Small intestine (tissue), 7 donors: ENCODE results near the gene ZNF541. TPM values are rescaled to one million over a fixed set of nuclear protein-coding genes. Genes with fewer than 3 reads are reported as not detected.
"Not testable (repeated sequence)": the region's sequence is repeated elsewhere in the genome, so short reads cannot be mapped to it uniquely, and the experiment has no call there.

Source experiments
- DNase-seq, 2 donors: peaks; one replicate each; pipeline versions ENCODE4 v3.0.0 to v3.0.0-alpha.2; 2013
- FAIRE-seq: peaks from 2 replicates; lab custom pipeline; 2012; peaks lifted over from hg19 to GRCh38; lab: Jason Lieb, UNC
- H3K27ac ChIP-seq, 3 donors: one replicate each; pipeline ENCODE4 v1.5.1; 2013; ENCODE audit warnings: low read length in 2 of 3, mild to moderate bottlenecking in 2 of 3, control low read depth in 1 of 3, inconsistent platforms in 1 of 3, low read depth in 1 of 3, moderate library complexity in 1 of 3
- H3K27me3 ChIP-seq, 3 donors: one replicate each; pipeline ENCODE4 v1.6.1; 2013; ENCODE audit warnings: low read length in 3 of 3, inconsistent platforms in 1 of 3; ENCODE audit not compliant: control insufficient read depth in 3 of 3, insufficient read depth in 3 of 3
- H3K36me3 ChIP-seq, 3 donors: one replicate each; pipeline ENCODE4 v1.6.1; 2013; ENCODE audit warnings: low read length in 3 of 3, inconsistent platforms in 1 of 3, low read depth in 1 of 3, mild to moderate bottlenecking in 1 of 3, moderate library complexity in 1 of 3; ENCODE audit not compliant: control insufficient read depth in 3 of 3, insufficient read depth in 2 of 3
- H3K4me1 ChIP-seq, 3 donors: one replicate each; pipeline ENCODE4 v1.6.1; 2013; ENCODE audit warnings: low read length in 2 of 3, inconsistent platforms in 1 of 3, low read depth in 1 of 3, mild to moderate bottlenecking in 1 of 3, moderate library complexity in 1 of 3; ENCODE audit not compliant: control insufficient read depth in 3 of 3, insufficient read depth in 2 of 3
- H3K4me3 ChIP-seq, 3 donors: one replicate each; pipeline ENCODE4 v1.5.1; 2013; ENCODE audit warnings: low read length in 3 of 3, control low read depth in 1 of 3, inconsistent platforms in 1 of 3, low read depth in 1 of 3, mild to moderate bottlenecking in 1 of 3, moderate library complexity in 1 of 3
- H3K9me3 ChIP-seq, 2 donors: one replicate each; pipeline ENCODE4 v1.6.1; 2013; ENCODE audit warnings: low read depth in 1 of 2, low read length in 1 of 2; ENCODE audit not compliant: control insufficient read depth in 2 of 2, insufficient read depth in 1 of 2
- WGBS, 3 donors: extraction: QIAGEN DNeasy Blood & Tissue Kit; methylation state at CpG; one replicate each; pipeline ENCODE4 v1.1.7; 2013; 5-methylcytosine and 5-hydroxymethylcytosine counted together
- polyA plus RNA-seq, 4 donors: library from polyadenylated mRNA; stranded (reverse) in 3 of 4; unstranded in 1 of 4; fragments of 200-250 nt in 3 of 4; fragments of 120-200 nt in 1 of 4; gene quantifications; one replicate each; pipeline versions ENCODE4 v1.2.1 to v1.2.3, GENCODE V29; 2013
- donor health status: healthy with polysubstance abuse.
- donor health status: control.
- donor health status: control.
- donor health status: Bipolar disorder and iron deficiency.
- donor health status: healthy.

Gene ZNF541
- polyA plus RNA-seq, 4 donors, result 0.10 to 0.30 TPM; not detected in 2

DNA sequence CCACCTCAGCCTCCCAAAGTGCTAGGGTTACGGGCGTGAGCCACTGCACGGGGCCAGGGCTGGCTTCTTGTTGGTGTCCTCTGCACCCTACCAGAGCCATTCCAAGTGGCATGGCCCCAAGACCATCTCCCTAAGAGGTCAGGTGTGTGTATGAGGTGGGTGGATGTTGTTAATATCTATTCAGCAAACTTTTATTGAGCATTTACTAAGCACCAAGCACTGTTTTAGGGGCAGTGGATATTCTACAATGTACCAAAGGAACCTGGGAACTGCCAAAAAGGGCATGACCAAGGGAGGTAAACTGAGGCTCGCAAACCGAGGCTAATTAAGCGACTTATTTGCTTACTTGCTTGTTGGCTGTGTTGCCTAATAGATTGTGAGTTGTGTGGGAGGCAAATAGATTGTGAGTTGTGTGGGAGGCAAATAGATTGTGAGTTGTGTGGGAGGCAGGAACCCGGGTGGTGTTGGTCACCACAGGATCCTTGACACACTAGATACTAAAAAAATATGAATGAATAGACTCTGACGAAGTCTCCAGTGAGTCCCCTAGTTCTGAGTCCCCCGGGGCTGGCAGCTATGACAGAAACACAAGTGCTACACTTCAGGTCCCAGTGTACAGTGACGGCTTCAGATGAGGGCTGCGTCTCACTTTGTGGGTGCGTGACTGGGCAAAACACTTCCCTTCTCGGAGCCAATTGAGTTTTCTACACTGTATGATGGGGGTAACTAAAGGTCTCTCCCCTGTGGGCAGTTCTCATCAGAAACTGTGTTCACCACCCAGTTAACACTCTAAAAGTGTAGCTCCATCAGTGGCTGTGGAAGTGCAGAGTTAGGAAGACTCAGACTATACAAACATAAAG, 31.0 kb upstream of the ZNF541 start:
- H3K27ac ChIP-seq, result no peak overlapping the region
- 52 to 55% (median 52%) methylated on average over 13 of the region's 13 CpGs for WGBS, 3 donors
- no peak for FAIRE-seq

DNA sequence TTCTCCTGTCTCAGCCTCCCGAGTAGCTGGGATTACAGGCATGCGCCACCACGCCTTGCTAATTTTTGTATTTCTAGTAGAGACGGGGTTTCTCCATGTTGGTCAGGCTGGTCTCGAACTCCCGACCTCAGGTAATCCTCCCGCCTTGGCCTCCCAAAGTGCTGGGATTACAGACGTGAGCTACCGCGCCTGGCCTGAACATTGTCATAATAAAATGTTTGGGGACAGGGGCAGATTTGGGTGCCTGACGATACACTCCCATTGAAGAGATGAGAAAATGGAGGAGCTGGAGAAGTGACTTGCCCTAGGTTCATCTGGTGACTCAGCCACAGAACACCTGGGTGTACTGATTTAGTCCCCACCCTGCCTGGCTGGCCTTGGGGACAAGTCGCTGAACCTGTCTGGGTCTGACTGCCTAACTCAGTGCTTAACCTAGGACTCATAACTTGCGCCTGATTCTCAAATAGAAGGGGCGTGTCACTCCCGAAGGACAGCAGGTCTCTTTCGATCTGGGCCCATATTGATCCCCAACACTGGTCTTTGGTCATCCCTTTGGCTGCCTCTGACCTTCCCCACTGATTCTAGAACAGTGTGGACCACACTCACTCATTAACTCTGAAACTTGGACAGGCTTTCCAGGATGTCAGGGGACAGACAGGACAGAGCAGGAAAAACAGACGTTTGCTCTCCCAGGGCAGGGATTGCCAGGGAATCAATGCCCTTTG, 28.4 kb upstream of the ZNF541 start:
- DNase-seq (peak; percentile 54 to 96), FAIRE-seq (no peak)
- H3K4me1 ChIP-seq, result peaks cover 0 to 10% (median 0%) of the 10 kb centered on the region in 3 donors
- no peaks in the 10 kb centered on the region for H3K27me3 ChIP-seq
- H3K9me3 ChIP-seq, result no peaks in the 10 kb centered on the region
- H3K4me3 ChIP-seq, result peak overlapping the region in 2 of 3 donors; percentile 57 to 61
- peak overlapping the region in 2 of 3 donors; percentile 96 for H3K27ac ChIP-seq
- H3K36me3 ChIP-seq, result no peaks in the 10 kb centered on the region
- WGBS, 3 donors, result 13 to 56% (median 35%) methylated on average over 17 of the region's 17 CpGs

More for the DNA sequence above, 31.0 kb upstream of the ZNF541 start:
- H3K9me3 ChIP-seq, result no peaks in the 10 kb centered on the region
- no peak for DNase-seq
- no peaks in the 10 kb centered on the region for H3K27me3 ChIP-seq
- no peaks in the 10 kb centered on the region for H3K36me3 ChIP-seq
- H3K4me3 ChIP-seq, result no peak overlapping the region
- H3K4me1 ChIP-seq, result peaks cover 0 to 9% (median 0%) of the 10 kb centered on the region in 3 donors

DNA sequence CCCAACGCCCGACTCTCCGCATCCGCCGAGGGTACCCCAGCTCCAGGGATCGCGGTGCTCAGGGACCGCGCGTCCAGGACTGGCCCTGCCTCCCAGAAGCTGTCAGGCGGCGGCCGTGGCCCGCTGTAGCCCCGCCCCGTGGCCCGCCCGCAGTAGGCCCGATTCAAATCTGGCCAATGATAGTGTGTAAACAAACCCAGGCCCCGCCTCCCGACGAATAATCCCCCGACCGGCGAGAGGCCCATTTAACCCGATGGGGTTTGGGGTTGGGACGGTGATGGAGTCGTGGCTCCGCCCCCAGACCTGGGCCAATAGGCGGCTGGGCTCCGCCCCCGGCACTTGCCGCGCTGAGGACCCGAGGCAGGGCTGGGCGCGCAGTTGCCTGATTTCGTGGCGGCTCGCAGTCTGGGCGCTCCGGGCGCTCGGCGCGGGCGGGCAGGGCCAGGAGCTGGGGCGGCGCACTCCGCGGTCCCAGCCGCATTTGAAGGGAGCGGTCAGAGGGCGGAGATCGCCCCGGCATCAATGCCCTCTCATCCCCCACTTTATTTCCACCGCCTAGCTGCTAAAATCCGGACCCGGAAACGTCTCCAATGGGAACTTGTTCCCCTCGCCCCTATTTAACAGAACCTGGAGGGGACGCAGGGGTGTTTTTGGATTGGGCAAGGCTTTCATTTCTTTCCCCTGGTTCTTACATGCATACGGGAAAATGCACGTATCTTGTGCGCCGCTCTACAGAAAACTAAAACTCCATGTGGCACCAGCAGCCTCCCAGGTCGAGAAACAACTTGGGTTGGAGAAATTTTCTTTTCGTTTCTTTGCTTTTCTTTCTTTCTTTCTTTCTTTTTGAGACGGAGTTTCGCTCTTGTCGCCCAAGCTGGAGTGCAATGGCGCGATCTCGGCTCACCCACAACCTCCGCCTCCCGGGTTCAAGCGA, 27.6 kb upstream of the ZNF541 start:
- peak overlapping the region; percentile 78 to 96 (median 96) for H3K27ac ChIP-seq
- H3K36me3 ChIP-seq, result no peaks in the 10 kb centered on the region
- H3K4me3 ChIP-seq, result peak overlapping the region; percentile 20 to 61 (median 57)
- no peaks in the 10 kb centered on the region for H3K9me3 ChIP-seq
- FAIRE-seq (no peak), DNase-seq (peak; percentile 99 to 100)
- peaks cover 0 to 10% (median 0%) of the 10 kb centered on the region in 3 donors for H3K4me1 ChIP-seq
- WGBS, 3 donors, result 2 to 3% (median 2%) methylated on average over 65 to 77 of the region's 77 CpGs
- no peaks in the 10 kb centered on the region for H3K27me3 ChIP-seq

DNA sequence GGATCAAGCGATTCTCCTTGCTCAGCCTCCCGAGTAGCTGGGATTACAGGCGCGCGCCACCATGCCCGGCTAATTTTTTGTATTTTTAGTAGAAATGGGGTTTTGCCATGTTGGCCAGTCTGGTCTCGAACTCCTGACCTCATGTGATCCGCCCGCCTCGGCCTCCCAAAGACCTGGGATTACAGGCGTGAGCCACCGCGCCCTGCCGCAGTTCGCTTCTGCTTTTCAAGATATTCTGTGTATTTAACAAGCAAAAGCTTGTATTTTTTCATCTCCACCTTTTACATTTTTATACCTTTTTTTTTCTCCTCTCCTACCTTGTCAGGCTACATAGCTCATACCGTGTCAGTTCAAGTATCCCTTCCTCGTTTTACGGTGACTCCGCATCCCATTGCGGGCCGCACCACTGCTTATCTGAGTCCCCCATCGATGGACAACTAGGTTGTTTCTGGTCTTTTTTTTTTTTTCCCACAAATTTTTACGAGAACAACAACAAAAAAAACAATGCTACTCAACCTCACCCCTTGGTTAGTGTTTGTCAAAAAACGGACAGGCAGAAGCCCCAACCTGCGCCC, 26.8 kb upstream of the ZNF541 start:
- not testable (repeated sequence) for DNase-seq, H3K4me1 ChIP-seq, H3K9me3 ChIP-seq, H3K27me3 ChIP-seq, H3K36me3 ChIP-seq, FAIRE-seq
- H3K27ac ChIP-seq, result peak overlapping the region; percentile 43 to 86 (median 78)
- 37 to 40% (median 40%) methylated on average over 25 of the region's 25 CpGs for WGBS, 3 donors
- peak overlapping the region in 2 of 3 donors; percentile 14 to 54 for H3K4me3 ChIP-seq

DNA sequence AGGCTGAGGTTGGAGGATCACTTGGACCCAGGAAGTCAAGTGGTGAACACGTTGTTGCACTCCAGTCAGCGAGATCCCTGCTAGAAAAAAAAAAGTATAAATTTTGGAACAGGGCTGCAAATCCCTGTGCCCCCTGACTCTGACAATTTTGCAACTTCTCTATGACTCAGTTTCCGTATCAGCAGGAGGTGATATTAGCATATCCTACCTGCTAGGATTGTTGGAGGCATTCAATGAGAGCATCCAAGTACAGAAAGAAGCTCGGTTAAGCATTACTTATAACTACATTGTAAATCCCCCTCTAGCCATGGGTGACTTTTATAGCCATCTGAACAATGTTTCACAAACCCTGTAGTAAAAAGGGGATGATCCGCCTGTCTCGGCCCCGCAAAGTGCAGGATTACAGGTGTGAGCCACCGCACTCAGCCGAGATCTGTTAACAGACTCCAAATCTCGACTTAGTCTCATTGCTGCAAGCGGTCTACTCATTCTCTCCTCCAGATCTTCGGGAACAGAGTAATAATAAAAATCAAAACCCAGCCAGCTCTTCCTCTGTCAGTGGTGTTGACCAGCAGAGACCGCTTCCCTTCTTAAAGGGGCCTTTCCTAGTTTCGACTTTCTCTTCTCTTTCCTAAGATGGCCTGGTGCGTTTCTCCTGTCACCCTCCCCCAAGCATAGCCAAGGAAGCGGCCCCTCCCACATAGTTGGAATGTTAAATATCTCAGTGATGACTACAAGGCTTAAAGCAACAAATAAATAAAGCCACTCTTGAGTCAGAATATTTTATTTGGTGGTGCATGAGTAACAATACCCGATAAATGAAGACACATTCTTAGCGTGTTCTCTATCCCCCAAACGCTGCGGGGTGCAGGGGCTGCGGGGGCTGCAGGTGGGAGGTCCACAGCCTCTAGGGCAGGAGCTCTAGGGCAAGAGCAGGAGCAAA, 25.7 kb upstream of the ZNF541 start:
- Histone ChIP-seq H3K9me3 (no peaks in the 10 kb centered on the region), H3K4me3 (peak overlapping the region in 1 of 3 donors; percentile 25), H3K36me3 (no peaks in the 10 kb centered on the region), H3K27ac (peak overlapping the region in 2 of 3 donors; percentile 40 to 73), H3K27me3 (no peaks in the 10 kb centered on the region), H3K4me1 (peaks cover 0 to 10% (median 0%) of the 10 kb centered on the region in 3 donors)
- FAIRE-seq (no peak), DNase-seq (peak; percentile 27 to 58)
- 28 to 46% (median 41%) methylated on average over 21 of the region's 21 CpGs for WGBS, 3 donors

DNA sequence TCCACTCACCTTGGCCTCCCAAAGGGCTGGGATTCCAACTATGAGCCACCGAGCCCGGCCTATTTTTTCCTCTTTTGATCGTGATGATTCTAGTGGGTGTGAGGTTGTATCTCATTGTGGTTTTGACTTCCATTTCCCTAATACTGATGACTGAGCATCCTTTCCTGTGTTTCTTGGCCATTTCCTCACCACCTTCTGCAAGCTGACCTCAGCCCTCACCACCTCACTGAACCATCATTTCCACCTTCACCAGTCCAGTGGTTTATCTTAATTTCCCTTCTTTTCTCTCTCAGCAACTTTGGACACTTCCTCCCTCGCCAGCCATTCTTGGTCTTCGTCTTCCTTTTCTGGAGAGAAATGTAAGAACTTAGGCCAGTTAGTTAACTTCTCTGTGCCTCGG, 23.0 kb upstream of the ZNF541 start:
- Histone ChIP-seq H3K4me1 (peaks cover 0 to 10% (median 0%) of the 10 kb centered on the region in 3 donors), H3K27ac (no peak overlapping the region), H3K27me3 (no peaks in the 10 kb centered on the region), H3K9me3 (no peaks in the 10 kb centered on the region), H3K4me3 (no peak overlapping the region), H3K36me3 (no peaks in the 10 kb centered on the region)
- 64 to 75% (median 65%) methylated on average over 6 of the region's 6 CpGs for WGBS, 3 donors
- FAIRE-seq, result no peak
- DNase-seq, result no peak

DNA sequence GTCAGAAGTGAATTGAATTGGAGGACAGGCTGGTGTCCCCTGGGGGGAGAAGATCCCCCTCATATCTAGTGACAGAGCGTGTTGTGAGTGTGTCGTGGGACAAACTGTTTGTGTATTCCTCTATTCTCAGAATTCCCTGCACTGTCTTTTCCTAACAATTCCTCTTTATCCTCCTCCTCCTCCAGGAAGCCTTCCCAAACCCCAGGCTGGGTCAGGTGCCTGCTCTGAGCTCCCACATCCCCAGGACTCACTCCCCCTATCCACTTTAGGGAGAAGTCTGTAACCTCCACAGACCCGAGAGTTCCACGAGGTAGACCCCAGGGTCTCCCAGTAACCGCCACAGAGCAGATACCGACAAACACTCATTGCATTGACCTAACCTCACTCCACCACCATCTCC, 20.9 kb upstream of the ZNF541 start:
- no peak overlapping the region for H3K27ac ChIP-seq
- H3K36me3 ChIP-seq, result no peaks in the 10 kb centered on the region
- no peaks in the 10 kb centered on the region for H3K9me3 ChIP-seq
- 86 to 90% (median 88%) methylated on average over 6 of the region's 6 CpGs for WGBS, 3 donors
- H3K4me3 ChIP-seq, result no peak overlapping the region
- H3K27me3 ChIP-seq, result no peaks in the 10 kb centered on the region
- DNase-seq (no peak), FAIRE-seq (no peak)
- H3K4me1 ChIP-seq, result no peaks in the 10 kb centered on the region
